BLaER1 (cell line): ENCODE measurements around the gene RPL13A.

Source experiments
- H3K27ac ChIP-seq: shearing (Covaris generic); formaldehyde crosslinking; 2 replicates; pipeline ENCODE4 v1.8.1; 2022
- H3K27me3 ChIP-seq: shearing (Covaris generic); formaldehyde crosslinking; 2 replicates; pipeline ENCODE4 v1.8.1; 2022
- H3K36me3 ChIP-seq: shearing (Covaris generic); formaldehyde crosslinking; 2 replicates; pipeline ENCODE4 v1.8.1; 2022
- H3K4me1 ChIP-seq: shearing (Covaris generic); formaldehyde crosslinking; 2 replicates; pipeline ENCODE4 v1.8.1; 2022
- H3K4me2 ChIP-seq: shearing (Covaris generic); formaldehyde crosslinking; 2 replicates; pipeline ENCODE4 v1.8.1; 2022
- H3K4me3 ChIP-seq: shearing (Covaris generic); formaldehyde crosslinking; 2 replicates; pipeline ENCODE4 v1.8.1; 2022
- H3K9ac ChIP-seq: shearing (Covaris generic); formaldehyde crosslinking; 2 replicates; pipeline ENCODE4 v1.8.1; 2022
- H3K9me3 ChIP-seq: shearing (Covaris generic); formaldehyde crosslinking; 2 replicates; pipeline ENCODE4 v1.8.1; 2022
- H4K20me1 ChIP-seq: shearing (Covaris generic); formaldehyde crosslinking; 2 replicates; pipeline ENCODE4 v1.8.1; 2022
- Cebpa-rat ChIP-seq: shearing (Covaris generic); IDR thresholded peaks from 2 replicates; pipeline ENCODE4 v1.8.1; 2022

RPL13A gene

GRCh38 chr19:49499030-49499670 is 11.7 kb downstream of the RPL13A start:
- H3K4me1 ChIP-seq = peaks cover 74% of the 10 kb centered on the region
- peak overlapping the region; percentile 90 for H3K27ac ChIP-seq
- no peak for TF ChIP-seq Cebpa-rat
- peak overlapping the region; percentile 83 for H3K4me3 ChIP-seq
- H3K27me3 ChIP-seq = no peaks in the 10 kb centered on the region
- peak overlapping the region; percentile 99 for H3K9ac ChIP-seq
- peaks cover 39% of the 10 kb centered on the region for H4K20me1 ChIP-seq
- H3K9me3 ChIP-seq = no peaks in the 10 kb centered on the region
- peak overlapping the region; percentile 97 for H3K4me2 ChIP-seq
- H3K36me3 ChIP-seq = peaks cover 32% of the 10 kb centered on the region

GRCh38 chr19:49502866-49503581 is 15.6 kb downstream of the RPL13A start:
- Histone ChIP-seq H3K27me3 (no peaks in the 10 kb centered on the region), H3K4me1 (peaks cover 80% of the 10 kb centered on the region), H3K4me3 (no peak overlapping the region), H3K9ac (no peak overlapping the region), H3K9me3 (no peaks in the 10 kb centered on the region), H4K20me1 (peaks cover 29% of the 10 kb centered on the region), H3K36me3 (peaks cover 22% of the 10 kb centered on the region), H3K27ac (0 out of 2 replicates have a peak overlapping the region, but pooled peaks have one; percentile 35), H3K4me2 (peak overlapping the region; percentile 20)
- TF ChIP-seq Cebpa-rat = no peak

GRCh38 chr19:49503582-49503962 is 16.2 kb downstream of the RPL13A start:
- Histone ChIP-seq H3K27ac (no peak overlapping the region), H3K9me3 (no peaks in the 10 kb centered on the region), H3K27me3 (no peaks in the 10 kb centered on the region), H3K4me2 (no peak overlapping the region), H3K4me1 (peaks cover 76% of the 10 kb centered on the region), H3K4me3 (no peak overlapping the region), H4K20me1 (peaks cover 24% of the 10 kb centered on the region), H3K9ac (no peak overlapping the region), H3K36me3 (peaks cover 16% of the 10 kb centered on the region)
- TF ChIP-seq Cebpa-rat = no peak

- no peaks in the 10 kb centered on the region for H3K36me3 ChIP-seq
- H3K4me3 ChIP-seq = no peak overlapping the region
- no peaks in the 10 kb centered on the region for H4K20me1 ChIP-seq
- no peak for TF ChIP-seq Cebpa-rat
- no peak overlapping the region for H3K27ac ChIP-seq
- peak overlapping the region; percentile 48 for H3K4me2 ChIP-seq
- H3K9me3 ChIP-seq = no peaks in the 10 kb centered on the region
- H3K9ac ChIP-seq = no peak overlapping the region
- no peaks in the 10 kb centered on the region for H3K27me3 ChIP-seq
- H3K4me1 ChIP-seq = peaks cover 63% of the 10 kb centered on the region
Measured at GRCh38 chr19:49506575-49507105, 19.2 kb downstream of the RPL13A start.

GRCh38 chr19:49507803-49508494 is 20.5 kb downstream of the RPL13A start:
- H4K20me1 ChIP-seq = no peaks in the 10 kb centered on the region

GRCh38 chr19:49512970-49513745 is 25.8 kb downstream of the RPL13A start:
- Histone ChIP-seq H3K27me3 (no peaks in the 10 kb centered on the region), H3K9ac (peak overlapping the region; percentile 84)

More at GRCh38 chr19:49507803-49508494, 20.5 kb downstream of the RPL13A start:
- TF ChIP-seq Cebpa-rat = no peak; the same call in 1 of the 2 replicates
- H3K27ac ChIP-seq = no peak overlapping the region
- peak overlapping the region; percentile 48 for H3K4me2 ChIP-seq
- H3K4me3 ChIP-seq = no peak overlapping the region
- peaks cover 61% of the 10 kb centered on the region for H3K4me1 ChIP-seq
- no peaks in the 10 kb centered on the region for H3K36me3 ChIP-seq
- H3K27me3 ChIP-seq = no peaks in the 10 kb centered on the region
- H3K9me3 ChIP-seq = no peaks in the 10 kb centered on the region
- no peak overlapping the region for H3K9ac ChIP-seq

GRCh38 chr19:49513746-49514118 is 26.3 kb downstream of the RPL13A start:
- Histone ChIP-seq H3K4me3 (peak overlapping the region; percentile 83), H3K27ac (no peak overlapping the region; the same call in 1 of the 2 replicates), H3K27me3 (no peaks in the 10 kb centered on the region), H3K4me1 (peaks cover 74% of the 10 kb centered on the region), H3K9me3 (no peaks in the 10 kb centered on the region), H3K36me3 (no peaks in the 10 kb centered on the region), H3K4me2 (peak overlapping the region; percentile 96), H4K20me1 (no peaks in the 10 kb centered on the region), H3K9ac (peak overlapping the region; percentile 84)
- TF ChIP-seq Cebpa-rat = no peak

More at GRCh38 chr19:49512970-49513745, 25.8 kb downstream of the RPL13A start:
- H4K20me1 ChIP-seq = no peaks in the 10 kb centered on the region
- peak overlapping the region; percentile 84 for H3K27ac ChIP-seq
- peaks cover 74% of the 10 kb centered on the region for H3K4me1 ChIP-seq
- TF ChIP-seq Cebpa-rat = no peak
- H3K9me3 ChIP-seq = no peaks in the 10 kb centered on the region
- H3K4me3 ChIP-seq = peak overlapping the region; percentile 83
- no peaks in the 10 kb centered on the region for H3K36me3 ChIP-seq
- peak overlapping the region; percentile 96 for H3K4me2 ChIP-seq

- Histone ChIP-seq H4K20me1 (no peaks in the 10 kb centered on the region), H3K9ac (no peak overlapping the region), H3K4me2 (peak overlapping the region; percentile 96), H3K4me3 (peak overlapping the region; percentile 83; the same call in 1 of the 2 replicates), H3K36me3 (no peaks in the 10 kb centered on the region), H3K4me1 (peaks cover 72% of the 10 kb centered on the region), H3K9me3 (no peaks in the 10 kb centered on the region), H3K27me3 (no peaks in the 10 kb centered on the region), H3K27ac (no peak overlapping the region)
- no peak for TF ChIP-seq Cebpa-rat
Measured at GRCh38 chr19:49514151-49514550, 26.7 kb downstream of the RPL13A start.

GRCh38 chr19:49515767-49516166 is 28.4 kb downstream of the RPL13A start:
- H3K27ac ChIP-seq = no peak overlapping the region; the same call in 1 of the 2 replicates
- peaks cover 65% of the 10 kb centered on the region for H3K4me1 ChIP-seq
- H4K20me1 ChIP-seq = no peaks in the 10 kb centered on the region
- TF ChIP-seq Cebpa-rat = 0 out of 2 replicates have a peak, but pooled peaks have one; percentile 9
- H3K27me3 ChIP-seq = no peaks in the 10 kb centered on the region
- peak overlapping the region; percentile 73 for H3K4me2 ChIP-seq
- H3K9ac ChIP-seq = no peak overlapping the region
- H3K9me3 ChIP-seq = no peaks in the 10 kb centered on the region
- no peak overlapping the region for H3K4me3 ChIP-seq
- peaks cover 5% of the 10 kb centered on the region; the same call in 1 of the 2 replicates for H3K36me3 ChIP-seq
